AML-193 (cell line): ENCODE data around the gene HMCN2.

ENCODE experiments used
- DNase-seq, 2 experiments: peaks; one replicate each; lab custom pipeline; 2025; lab: John Stamatoyannopoulos, UW

HMCN2 gene

GRCh38 chr9:130289711-130290241, 24.2 kb downstream of the HMCN2 start:
- DNase-seq, result no peak

GRCh38 chr9:130290291-130291181, 25.0 kb downstream of the HMCN2 start:
- DNase-seq, result no peak

GRCh38 chr9:130291474-130291873, 25.9 kb downstream of the HMCN2 start:
- DNase-seq, result no peak

- no peak for DNase-seq
These were observed 26.5 kb downstream of the HMCN2 start for GRCh38 chr9:130292106-130292505.

GRCh38 chr9:130294664-130295063, 29.1 kb downstream of the HMCN2 start:
- no peak for DNase-seq

- DNase-seq, result no peak
These were observed 29.9 kb downstream of the HMCN2 start for GRCh38 chr9:130295431-130295830.

- no peak for DNase-seq
These were observed 30.6 kb downstream of the HMCN2 start for GRCh38 chr9:130295945-130296782.

- DNase-seq, result no peak
These were observed 31.2 kb downstream of the HMCN2 start for GRCh38 chr9:130296783-130297055.

GRCh38 chr9:130297371-130297770, 31.8 kb downstream of the HMCN2 start:
- no peak for DNase-seq

GRCh38 chr9:130298662-130299279, 33.2 kb downstream of the HMCN2 start:
- peak in 1 of 2 experiments; percentile 5 for DNase-seq

- no peak for DNase-seq
These were observed 34.4 kb downstream of the HMCN2 start for GRCh38 chr9:130299785-130300615.

GRCh38 chr9:130300739-130301138, 35.2 kb downstream of the HMCN2 start:
- DNase-seq, result no peak

- DNase-seq, result no peak
These were observed 36.1 kb downstream of the HMCN2 start for GRCh38 chr9:130301483-130302286.

GRCh38 chr9:130302785-130303612, 37.4 kb downstream of the HMCN2 start:
- DNase-seq, result no peak

GRCh38 chr9:130303613-130304055, 38.1 kb downstream of the HMCN2 start:
- DNase-seq, result no peak

GRCh38 chr9:130304116-130304515, 38.6 kb downstream of the HMCN2 start:
- no peak for DNase-seq

- DNase-seq, result no peak
These were observed 39.1 kb downstream of the HMCN2 start for GRCh38 chr9:130304643-130305042.

- DNase-seq, result no peak
These were observed 39.8 kb downstream of the HMCN2 start for GRCh38 chr9:130305381-130305780.

GRCh38 chr9:130306823-130307666, 41.5 kb downstream of the HMCN2 start:
- no peak for DNase-seq
